Lower lobe of right lung (tissue), 2 donors: ENCODE results near the gene RAE1. TPM values are rescaled to one million over a fixed set of nuclear protein-coding genes. Genes with fewer than 3 reads are reported as not detected.

Experiments
- ATAC-seq, 2 donors: fragments of 200-7000 bp; cut with Tn5 transposase; one replicate each; pipeline ENCODE4 v1.9.1; 2020 to 2022; ENCODE audit warnings: mild to moderate bottlenecking in 2 of 2, moderate library complexity in 2 of 2
- DNase-seq: peaks from one replicate; pipeline ENCODE4 v3.0.0-alpha.2; 2020
- H3K27ac ChIP-seq: fragments of 200-600 bp; one replicate; pipeline ENCODE4 v1.8.0; 2022
- H3K27me3 ChIP-seq: fragments of 200-600 bp; one replicate; pipeline ENCODE4 v1.8.0; 2022; ENCODE audit warnings: low read depth
- H3K36me3 ChIP-seq: fragments of 200-600 bp; one replicate; pipeline ENCODE4 v1.8.0; 2022; ENCODE audit warnings: mild to moderate bottlenecking
- H3K4me1 ChIP-seq: fragments of 200-600 bp; one replicate; pipeline ENCODE4 v1.8.0; 2022
- H3K4me3 ChIP-seq: fragments of 200-600 bp; one replicate; pipeline ENCODE4 v1.8.0; 2022; ENCODE audit warnings: mild to moderate bottlenecking
- H3K9me3 ChIP-seq: fragments of 200-600 bp; one replicate; pipeline ENCODE4 v1.8.0; 2022
- intact Hi-C: fragments of 100-400 bp; cut with DNase I; formaldehyde crosslinking; loops from one replicate; pipeline ENCODE4 v1.11.0; 2022
- total RNA-seq: library from RNA; stranded (reverse); fragmentation: NEBNext Ultra II Directional; extraction: Animal tissue kit (Norgen Biotek cat#: 25700); gene quantifications from one replicate; pipeline ENCODE4 v1.2.1, GENCODE V29; 2021
- TF ChIP-seq, protein P1 (sequence below): fragments of 200-600 bp; IDR thresholded peaks from one replicate; pipeline ENCODE4 v1.8.0; 2022; ENCODE audit warnings: antibody characterized with exemption, mild to moderate bottlenecking
- donor health status: DM: no; HTN: yes; CAD: no; lungs with severe emphysema.

The RAE1 gene
- total RNA-seq, 1 donor from 2014 or later: 20.6 TPM

DNA sequence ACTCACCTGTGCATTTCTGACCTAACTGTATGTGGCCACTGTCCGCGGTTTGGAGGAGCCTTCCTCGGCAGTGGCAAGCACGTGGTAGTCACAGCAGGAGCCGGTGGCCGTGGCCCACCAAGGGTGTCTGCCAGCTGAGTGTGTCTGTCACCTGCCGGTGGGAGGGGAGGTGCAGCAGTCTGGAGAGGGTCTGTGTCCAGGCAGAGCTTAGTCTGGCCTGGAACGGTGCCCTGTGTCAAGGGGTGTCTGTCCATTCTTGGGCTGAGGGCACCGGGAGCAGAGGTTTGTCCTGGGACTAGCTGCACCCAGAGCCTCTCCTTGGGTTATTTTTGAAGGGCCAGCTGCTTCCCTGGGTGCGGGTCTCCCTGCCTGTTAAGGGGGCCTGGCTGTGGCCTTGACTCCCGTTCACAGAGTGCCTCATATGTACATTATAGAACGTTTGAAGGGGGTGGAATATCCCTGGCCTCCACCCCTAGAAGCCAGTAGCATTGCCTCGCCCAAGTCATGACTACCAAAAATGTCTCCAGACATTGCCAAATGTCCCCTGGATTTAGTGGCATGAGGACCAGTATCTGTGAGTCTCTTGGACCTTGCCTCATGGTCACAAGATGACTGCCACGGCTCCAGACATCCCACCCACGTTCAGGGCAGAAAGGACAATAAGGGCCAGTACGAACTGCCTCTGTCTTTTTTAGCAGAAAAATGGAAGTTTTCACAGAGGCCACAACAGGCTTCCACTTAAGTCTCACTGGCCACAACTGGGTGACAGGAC, 45.3 kb downstream of the RAE1 start:
- no peaks in the 10 kb centered on the region for H3K27me3 ChIP-seq
- no peaks in the 10 kb centered on the region for H3K9me3 ChIP-seq
- intact Hi-C loops: no loop called here
- TF ChIP-seq, protein P1, sequence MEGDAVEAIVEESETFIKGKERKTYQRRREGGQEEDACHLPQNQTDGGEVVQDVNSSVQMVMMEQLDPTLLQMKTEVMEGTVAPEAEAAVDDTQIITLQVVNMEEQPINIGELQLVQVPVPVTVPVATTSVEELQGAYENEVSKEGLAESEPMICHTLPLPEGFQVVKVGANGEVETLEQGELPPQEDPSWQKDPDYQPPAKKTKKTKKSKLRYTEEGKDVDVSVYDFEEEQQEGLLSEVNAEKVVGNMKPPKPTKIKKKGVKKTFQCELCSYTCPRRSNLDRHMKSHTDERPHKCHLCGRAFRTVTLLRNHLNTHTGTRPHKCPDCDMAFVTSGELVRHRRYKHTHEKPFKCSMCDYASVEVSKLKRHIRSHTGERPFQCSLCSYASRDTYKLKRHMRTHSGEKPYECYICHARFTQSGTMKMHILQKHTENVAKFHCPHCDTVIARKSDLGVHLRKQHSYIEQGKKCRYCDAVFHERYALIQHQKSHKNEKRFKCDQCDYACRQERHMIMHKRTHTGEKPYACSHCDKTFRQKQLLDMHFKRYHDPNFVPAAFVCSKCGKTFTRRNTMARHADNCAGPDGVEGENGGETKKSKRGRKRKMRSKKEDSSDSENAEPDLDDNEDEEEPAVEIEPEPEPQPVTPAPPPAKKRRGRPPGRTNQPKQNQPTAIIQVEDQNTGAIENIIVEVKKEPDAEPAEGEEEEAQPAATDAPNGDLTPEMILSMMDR: no peak
- peaks cover 37% of the 10 kb centered on the region for H3K36me3 ChIP-seq
- peak; percentile 36 for DNase-seq
- H3K4me3 ChIP-seq: no peak overlapping the region
- peaks cover 76% of the 10 kb centered on the region for H3K4me1 ChIP-seq
- no peak for ATAC-seq
- no peak overlapping the region for H3K27ac ChIP-seq

DNA sequence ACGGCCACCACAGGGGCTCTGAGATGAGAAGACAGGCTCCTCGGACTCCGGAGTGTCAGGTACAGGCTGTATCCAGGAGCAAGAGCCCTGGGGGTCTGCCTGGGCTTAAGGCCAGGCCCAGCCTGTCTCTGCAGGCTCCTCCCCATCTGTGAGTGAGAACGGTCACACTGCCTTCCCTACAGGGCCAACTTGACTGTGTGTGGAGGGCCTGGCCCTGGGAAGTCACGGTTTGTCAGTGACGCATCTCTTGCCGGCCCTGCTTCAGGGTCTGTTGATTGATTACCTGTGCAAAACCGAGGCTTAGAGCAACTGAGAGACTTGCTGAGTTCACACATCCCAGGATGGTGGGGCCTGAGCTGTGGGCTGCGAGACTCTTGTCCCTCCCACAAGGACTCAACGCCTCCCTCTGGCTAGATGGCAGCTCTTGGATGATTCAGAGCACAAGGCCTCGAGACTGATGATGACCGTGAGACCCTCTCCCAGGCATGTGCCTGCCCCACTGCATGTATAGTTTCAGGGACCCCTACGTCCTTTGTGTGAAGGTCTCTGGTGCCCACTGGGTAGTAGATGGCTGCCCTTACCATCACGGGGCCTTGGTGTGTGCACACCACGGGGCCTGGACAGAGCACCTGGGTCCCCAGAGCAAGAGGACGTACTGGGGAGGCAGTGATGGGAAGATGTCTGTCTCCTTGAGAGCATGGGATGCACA, 46.1 kb downstream of the RAE1 start:
- intact Hi-C loops: no loop called here
- H3K27me3 ChIP-seq: no peaks in the 10 kb centered on the region
- H3K4me1 ChIP-seq: peaks cover 74% of the 10 kb centered on the region
- no peak for ATAC-seq
- peak overlapping the region; percentile 41 for H3K27ac ChIP-seq
- H3K4me3 ChIP-seq: no peak overlapping the region
- H3K36me3 ChIP-seq: peaks cover 43% of the 10 kb centered on the region
- DNase-seq: peak; percentile 24
- no peaks in the 10 kb centered on the region for H3K9me3 ChIP-seq
- TF ChIP-seq, protein P1: no peak

DNA sequence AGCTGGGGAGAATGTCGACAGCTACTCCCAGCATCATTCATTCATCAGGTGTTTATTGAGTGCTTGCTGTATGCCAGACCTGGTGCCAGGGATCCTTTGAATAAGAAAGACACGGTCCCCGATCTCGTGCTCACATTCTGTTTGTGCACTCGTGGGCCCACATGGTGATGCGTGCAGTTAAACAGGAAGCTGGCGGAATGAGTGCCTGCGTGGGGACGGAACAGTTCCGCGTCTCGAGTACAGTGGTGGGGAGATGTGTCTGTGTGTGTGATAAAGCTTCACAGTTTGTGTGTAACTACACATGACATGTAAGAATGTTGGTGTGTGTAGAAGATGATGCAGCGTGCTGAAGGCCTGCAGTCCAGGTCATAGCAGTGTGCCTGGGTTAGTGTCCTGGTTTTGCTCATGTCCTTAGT, 46.6 kb downstream of the RAE1 start:
- DNase-seq (peak; percentile 65), ATAC-seq (no peak)
- intact Hi-C loops: no loop called here
- Histone ChIP-seq H3K27ac (peak overlapping the region; percentile 41), H3K9me3 (no peaks in the 10 kb centered on the region), H3K4me1 (peaks cover 68% of the 10 kb centered on the region), H3K36me3 (peaks cover 43% of the 10 kb centered on the region), H3K27me3 (no peaks in the 10 kb centered on the region), H3K4me3 (peak overlapping the region; percentile 6)
- TF ChIP-seq, protein P1: no peak

DNA sequence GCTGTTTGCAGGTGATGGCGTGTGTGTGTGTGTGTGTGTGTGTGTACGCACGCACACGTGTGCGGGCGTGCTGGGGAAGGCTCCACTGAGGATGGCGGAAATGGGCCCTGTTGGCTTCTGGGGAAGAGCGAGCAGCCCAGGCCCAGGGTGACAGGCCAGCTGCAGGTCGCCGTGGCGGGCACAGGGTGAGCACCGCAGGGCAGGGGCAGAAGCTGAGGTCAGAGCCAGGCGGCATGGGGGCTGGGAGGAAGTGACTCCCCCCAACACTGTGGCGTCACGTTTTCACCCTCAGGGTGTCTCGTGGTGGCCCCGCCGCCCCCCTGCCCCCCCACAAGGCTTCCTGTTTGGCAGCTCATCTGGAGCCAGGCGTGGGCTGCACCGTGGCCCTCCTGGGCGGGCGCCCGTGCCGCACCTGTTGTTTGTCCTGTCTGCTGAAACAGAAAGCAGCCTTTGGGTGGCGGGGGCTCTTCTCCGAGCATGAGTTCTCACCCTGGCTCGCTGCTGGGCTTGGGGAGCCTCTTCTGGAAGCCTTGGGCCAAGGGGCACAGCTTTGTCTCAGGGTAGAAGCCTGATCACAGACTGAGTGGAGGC, 47.3 kb downstream of the RAE1 start:
- no peaks in the 10 kb centered on the region for H3K27me3 ChIP-seq
- peak overlapping the region; percentile 62 for H3K27ac ChIP-seq
- peak overlapping the region; percentile 6 for H3K4me3 ChIP-seq
- DNase-seq (peak; percentile 68), ATAC-seq (peak; percentile 61 to 78)
- no peaks in the 10 kb centered on the region for H3K9me3 ChIP-seq
- peaks cover 48% of the 10 kb centered on the region for H3K36me3 ChIP-seq
- intact Hi-C loops: no loop called here
- TF ChIP-seq, protein P1: no peak
- peaks cover 62% of the 10 kb centered on the region for H3K4me1 ChIP-seq

DNA sequence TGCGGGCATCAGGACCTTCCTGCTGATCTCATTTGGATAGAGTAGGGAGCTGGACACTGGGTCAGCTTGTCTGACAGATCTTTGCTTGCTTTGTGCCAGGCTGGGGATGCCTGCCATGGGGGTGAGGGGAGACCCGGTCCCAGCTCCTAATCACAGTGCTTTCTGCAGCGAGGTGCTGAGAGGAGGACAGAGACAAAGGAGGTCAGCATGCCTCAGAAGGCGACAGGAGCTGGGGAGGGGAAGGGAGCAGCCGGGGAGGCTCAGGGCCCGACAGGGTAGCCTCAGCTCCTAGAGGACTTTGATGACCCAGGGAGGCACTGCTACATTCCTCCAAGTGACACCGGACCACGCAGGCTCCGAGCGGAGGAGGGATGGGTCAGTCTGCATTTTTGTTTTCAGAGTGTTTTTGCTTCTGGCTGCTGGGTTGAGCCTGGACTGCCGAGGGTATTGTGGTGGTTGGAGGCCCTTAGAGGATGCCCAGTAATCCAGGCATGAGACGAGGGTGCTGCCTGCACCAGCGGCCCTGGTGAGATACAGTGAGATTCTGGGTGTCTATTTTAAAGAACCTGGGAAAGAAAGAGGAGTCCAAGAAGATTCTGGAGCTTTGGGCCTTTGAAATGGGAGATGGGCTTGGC, 48.0 kb downstream of the RAE1 start:
- no peak for ATAC-seq
- no peaks in the 10 kb centered on the region for H3K9me3 ChIP-seq
- TF ChIP-seq, protein P1: no peak
- DNase-seq: peak; percentile 32
- peak overlapping the region; percentile 62 for H3K27ac ChIP-seq
- intact Hi-C loops: no loop called here
- peaks cover 56% of the 10 kb centered on the region for H3K4me1 ChIP-seq
- H3K27me3 ChIP-seq: no peaks in the 10 kb centered on the region
- H3K4me3 ChIP-seq: peak overlapping the region; percentile 6
- H3K36me3 ChIP-seq: peaks cover 53% of the 10 kb centered on the region
